ENCODE results near the gene TPST2.
"Not testable (repeated sequence)": the region's sequence is repeated elsewhere in the genome, so short reads cannot be mapped to it uniquely, and the experiment has no call there.

Gene TPST2

DNA sequence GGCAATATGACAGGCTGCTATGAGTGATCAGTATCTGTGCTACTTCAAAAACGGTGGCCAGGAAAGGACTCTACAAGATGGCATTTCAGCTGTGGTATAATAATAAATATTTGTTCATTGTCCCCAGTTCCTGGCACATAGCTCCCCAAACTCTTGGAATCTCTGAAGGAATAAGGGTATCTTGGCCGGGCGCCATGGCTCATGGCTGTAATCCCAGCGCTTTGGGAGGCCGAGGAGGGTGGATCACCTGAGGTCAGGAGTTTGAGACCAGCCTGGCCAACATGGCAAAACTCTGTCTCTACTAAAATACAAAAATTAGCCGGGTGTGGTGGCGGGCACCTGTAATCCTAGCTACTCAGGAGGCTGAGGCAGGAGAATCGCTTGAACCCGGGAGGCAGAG, 61.4 kb downstream of the TPST2 start:
- DNase-seq, result not testable (repeated sequence)

DNA sequence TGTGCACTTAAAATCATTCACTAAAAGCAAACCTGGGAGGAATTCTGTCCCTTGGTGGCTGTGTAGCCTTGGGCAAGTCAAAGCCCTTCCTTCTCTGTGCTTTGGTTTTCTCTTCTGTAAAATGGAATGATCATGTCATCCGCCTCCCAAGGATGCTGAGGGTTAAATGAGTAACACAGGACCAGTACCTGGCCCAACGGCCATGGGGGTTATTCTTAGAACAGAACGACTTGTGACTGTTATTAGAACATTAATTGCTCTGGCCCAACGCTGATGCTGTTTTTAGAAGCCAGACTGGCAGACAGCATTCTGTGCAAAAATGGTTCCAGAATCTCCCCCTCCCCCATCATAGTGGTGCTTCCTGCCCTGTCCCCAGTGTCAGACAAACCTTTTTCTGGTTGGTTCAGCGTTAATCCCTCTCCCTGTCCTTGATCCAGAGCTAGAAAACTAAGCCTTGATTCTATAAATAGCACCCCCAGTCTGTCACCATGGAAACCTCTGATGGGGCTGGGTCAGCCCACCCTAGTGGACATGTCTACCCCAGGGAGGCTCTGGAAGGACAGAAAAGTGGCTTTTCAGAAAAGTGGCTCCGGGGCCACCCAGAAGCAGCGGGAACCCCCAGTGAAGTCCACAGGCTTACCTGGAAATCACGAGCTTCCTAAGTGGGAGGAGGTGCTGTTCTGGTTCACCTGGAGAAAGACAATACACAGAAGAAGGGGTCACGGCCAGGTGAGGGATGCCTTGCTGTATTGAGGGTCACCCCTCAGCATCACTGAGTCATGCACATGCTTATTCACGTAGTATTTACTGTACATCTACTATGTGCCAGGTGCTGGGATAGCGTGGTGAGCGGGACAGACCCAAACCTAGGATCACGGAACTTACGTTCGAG, 62.1 kb downstream of the TPST2 start:
- DNase-seq, result no peak

DNA sequence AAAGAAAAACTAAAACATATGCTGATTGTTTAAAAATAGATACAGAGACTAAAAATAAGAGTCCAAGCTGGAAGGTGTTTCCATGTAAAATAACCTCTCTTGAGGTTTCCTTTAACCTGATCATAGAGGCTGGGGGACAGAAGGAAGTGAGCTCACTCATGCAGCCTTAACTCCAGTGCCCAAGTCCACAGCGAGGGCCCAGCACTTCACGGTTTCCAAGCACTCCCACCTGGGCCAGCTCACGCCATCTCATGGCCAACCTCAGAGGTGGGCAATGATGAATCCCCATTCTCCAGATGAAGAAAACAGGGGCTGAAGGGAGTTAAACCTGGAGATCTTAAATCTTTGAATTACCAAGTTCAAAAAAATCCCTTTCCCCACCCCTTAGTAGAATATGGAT, 62.8 kb downstream of the TPST2 start:
- DNase-seq, result no peak

DNA sequence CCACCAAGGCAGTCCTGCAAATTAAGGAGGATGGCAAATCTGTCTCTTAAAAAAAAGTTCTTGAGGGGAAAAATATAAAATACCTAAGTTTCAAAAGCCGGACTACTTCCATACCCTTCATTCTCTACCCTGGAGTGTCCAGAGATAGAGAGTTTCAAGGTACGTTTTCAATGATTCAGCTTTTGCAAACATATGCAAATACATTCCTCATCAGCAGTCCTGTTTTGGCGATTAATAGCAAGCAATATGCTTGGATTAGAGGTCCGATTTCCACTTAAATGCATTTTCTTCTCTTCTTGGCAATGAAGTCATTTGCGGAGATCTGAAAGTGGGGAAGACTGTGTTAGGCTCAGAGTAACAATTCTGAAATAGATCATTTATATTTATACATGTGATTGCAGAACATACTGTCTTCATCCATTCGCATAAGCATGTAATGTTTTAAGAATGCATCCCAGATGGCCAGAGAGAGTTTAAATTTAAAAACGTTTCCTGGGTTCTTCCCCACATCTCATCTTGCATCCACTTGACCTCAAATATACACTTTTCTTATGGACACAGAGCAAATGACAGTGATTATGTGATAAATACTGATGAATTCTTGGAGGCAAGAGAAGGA, 63.9 kb downstream of the TPST2 start:
- DNase-seq, result no peak

DNA sequence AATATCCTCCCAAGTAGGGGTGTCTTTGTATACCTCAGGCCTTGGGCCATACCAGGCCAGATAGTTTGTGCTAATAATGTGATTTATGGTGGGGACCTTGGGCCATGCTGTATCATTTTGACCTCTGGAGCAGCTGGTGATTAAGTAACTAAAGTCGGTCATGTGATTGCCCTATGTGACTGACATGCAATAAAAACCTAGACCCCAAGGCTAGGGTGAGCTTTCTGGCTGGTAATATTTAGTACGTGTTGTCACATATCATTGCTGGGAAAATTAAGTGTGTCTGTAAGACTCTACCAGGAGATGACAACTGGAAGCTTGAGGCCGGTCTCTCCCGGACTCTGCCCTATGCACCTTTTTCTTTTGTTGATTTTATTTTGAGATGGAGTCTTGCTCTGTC, 65.1 kb downstream of the TPST2 start:
- DNase-seq, result no peak

DNA sequence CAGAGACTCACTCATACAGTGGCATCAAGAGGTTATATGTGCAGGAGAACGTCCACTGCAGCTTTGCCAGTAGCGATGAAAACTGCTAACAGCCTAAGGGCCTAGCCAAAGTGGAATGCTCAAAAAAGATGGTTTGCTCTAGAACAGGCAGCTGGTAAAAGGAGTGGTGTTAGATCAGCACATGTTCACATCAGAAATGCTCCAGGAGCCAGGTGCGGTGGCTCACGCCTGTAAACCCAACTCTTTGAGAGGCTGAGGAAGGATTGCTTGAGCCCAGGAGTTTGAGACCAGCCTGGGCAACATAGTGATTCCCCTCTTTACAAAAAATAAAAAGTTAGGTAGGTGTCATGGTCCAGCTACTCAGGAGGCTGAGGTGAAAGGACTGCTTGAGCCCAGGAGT, 67.3 kb downstream of the TPST2 start:
- no peak for DNase-seq

DNA sequence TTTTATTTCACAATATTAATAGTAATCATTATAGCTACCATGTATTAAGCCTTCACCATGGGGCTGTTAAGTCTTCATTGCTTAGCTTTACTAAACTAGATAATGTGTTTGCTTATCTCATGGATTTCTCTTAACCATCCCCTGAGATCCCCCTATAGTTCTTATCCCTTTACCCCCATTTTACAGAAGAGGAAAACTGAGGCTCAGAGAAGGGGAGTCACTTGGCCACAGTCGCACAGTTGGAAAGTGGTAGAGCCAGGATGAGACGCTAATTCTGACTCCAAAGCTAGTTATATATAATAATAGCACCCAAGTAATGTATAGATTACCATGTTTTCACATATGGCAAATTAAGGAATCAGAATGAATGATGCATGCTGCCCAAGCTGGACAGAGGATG, 67.9 kb downstream of the TPST2 start:
- no peak for DNase-seq

DNA sequence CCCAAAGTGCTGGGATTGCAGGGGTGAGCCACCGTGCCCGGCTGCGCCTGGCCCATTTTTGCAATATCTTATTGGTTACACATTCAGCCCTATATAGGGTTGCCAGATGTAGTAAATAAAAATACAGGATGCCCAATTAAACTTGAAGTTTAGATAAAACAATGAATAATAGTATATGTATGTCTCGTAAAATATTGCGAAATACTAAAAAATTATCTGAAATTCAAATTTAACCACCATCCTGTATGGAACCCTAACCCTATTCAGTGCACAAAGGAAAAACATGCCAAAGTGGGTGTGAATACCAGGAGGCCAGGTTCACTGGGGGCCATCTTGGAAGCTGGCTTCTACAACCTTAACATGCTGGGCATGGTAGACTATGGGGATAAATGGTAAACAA, 72.5 kb downstream of the TPST2 start:
- no peak for DNase-seq

DNA sequence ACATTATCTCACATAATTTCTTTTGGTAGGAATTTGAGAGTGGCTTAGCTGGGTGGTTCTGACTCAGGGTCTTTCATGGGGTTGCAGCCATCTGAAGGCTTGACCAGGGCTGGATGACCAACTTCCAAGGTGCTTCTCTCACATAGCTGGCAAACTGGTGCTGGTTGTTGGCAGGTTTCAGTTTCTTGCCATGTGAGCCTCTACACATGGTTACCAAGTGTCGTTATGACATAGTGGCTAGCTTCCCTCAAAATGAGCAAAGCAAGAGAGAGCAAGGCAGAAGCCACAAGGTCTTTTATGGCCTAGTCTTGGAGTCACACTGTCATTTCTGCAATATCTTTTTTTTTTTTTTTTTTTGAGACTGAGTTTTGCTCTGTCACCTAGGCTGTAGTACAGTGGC, 73.4 kb downstream of the TPST2 start:
- DNase-seq, result no peak

DNA sequence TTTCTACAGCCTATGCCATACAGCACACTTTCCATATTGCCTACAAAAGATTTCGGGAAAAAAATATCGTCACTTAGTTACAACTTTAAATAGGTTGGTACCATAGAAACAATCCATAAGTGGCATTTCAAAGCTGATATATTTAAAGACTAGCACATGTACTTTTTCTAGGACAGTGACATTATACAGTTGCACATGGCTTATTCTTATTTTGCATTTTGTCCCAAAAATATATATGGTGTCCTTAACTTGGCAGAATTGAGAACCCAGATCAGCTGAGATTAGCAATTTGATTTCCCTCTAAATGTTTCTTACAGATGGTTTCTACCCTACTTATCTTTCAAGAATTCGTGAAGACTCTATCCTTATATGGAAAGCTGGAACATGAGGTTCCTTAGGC, 74.0 kb downstream of the TPST2 start:
- DNase-seq, result no peak

DNA sequence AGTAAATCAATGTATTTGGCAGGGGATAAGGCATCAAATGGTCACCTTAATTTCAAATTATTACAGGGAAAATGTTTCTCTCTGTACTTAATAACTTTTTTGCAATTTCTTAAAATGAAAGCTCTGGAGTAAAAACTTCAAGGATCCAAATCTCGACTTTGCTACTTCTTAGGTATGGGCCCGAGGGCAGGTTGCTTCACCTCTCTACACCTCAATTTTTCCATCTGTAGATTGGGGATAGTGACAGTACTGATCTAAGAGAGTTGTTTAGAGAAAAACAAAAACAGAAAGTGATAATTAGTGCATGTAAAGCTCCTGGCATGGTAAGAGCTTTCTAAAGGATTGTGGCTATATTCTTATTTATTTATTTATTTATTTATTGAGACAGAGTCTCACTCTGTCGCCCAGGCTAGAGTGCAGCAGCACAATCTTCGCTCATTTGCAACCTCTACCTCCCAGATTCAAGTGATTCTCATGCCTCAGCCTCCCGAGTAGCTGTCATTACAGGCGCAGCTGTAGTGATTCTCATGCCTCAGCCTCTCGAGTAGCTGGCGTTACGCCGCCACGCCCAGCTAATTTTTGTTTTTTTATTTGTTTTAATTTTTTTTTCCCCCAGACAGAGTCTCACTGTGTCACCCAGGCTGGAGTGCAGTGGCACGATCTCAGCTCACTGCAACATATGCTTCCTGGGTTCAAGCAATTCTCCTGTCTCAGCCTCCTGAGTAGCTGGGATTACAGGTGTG, 75.3 kb downstream of the TPST2 start:
- no peak for DNase-seq

DNA sequence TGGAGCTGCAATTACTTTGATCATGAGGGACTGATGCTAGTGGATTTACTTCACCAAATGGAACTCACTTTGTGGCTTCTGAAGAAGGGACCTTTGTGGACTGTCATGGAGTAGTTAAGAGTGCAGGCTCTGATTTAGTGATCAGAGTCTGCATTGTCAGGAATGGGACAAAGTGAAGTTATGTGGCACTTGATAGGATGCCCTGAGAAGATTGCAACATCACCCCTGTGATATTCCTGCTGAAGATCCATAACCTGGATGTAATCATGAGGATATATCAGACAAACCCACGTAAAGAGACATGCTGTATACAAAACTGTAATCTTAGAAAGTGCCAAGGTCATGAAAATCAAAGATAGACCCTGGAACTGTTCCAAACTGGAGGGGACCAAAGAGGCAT, 76.1 kb downstream of the TPST2 start:
- DNase-seq, result no peak

DNA sequence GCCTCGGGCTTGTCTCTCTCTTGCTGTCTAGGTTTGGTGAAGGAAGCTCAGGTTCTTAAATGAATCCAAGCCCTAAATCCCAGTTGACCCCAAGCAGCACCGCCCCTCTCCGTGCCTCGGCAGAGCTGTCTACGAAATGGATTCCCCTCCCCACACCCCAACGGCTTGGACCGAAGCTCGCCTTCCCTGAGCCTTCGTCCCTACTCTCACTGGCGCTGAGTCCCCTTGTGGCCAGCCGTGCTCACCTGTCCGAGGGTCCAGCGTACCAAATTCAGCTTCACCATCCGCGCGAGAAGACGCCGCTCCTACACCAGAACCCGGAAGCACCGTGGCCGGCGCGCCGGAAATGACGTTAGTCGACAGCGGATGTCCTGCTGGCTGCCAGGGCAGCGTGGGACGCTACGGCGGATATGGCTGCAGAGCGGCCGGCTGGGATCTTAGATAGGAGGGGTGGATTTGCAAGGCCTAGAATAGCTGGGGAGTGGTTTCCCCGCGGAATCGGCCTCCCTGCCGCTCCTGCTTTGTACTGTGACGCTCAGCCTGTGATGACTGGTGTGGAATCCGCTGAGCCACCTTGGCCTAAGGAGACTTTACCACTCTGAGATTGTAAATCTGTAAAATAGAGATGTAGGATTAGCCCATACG, 77.7 kb downstream of the TPST2 start, which contains the start of gene TFIP11:
Gene TFIP11 (minus strand): TSS at position 325 of the 645 bp plus-strand sequence. CDS start 2,201 bp downstream, outside the sequence.
- peak; percentile 87 to 88 for DNase-seq

DNA sequence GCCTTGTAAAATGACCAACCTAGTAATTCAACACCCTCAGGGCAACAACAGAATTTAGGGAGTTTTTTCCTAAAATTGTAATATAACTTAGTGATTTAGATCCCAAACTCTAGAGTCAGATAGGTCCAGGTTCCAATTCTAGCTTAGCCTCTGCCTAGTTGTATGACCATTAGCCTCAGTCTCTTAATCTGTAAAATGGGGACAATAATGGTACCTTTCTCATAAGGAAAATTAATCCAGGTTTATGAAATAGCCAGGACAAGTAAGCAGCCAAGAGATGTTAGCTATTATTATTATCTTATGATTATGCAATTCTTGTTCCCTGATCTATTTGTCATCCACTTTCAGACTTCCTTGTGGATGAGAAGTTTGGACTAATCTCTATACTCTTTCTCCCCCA, 81.8 kb downstream of the TPST2 start:
- DNase-seq, result no peak

DNA sequence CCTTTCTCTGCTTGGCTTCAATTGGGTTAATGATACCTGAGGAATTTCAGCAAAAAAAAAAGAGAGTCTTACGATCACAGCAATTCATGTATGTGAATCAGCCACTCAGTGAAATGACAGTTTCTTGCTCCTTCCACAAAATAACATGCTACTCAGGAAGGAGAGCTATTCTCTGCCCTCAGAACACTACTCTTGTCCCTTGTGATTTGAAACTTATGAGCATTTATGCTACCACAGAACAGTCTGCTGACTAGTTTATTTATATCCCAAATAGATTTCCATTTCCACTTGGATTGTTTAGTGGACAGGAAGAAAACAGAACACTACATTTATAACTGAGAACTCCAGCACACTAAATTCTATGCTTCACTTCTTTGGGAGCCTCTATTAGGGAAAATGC, 86.2 kb downstream of the TPST2 start:
- no peak for DNase-seq

DNA sequence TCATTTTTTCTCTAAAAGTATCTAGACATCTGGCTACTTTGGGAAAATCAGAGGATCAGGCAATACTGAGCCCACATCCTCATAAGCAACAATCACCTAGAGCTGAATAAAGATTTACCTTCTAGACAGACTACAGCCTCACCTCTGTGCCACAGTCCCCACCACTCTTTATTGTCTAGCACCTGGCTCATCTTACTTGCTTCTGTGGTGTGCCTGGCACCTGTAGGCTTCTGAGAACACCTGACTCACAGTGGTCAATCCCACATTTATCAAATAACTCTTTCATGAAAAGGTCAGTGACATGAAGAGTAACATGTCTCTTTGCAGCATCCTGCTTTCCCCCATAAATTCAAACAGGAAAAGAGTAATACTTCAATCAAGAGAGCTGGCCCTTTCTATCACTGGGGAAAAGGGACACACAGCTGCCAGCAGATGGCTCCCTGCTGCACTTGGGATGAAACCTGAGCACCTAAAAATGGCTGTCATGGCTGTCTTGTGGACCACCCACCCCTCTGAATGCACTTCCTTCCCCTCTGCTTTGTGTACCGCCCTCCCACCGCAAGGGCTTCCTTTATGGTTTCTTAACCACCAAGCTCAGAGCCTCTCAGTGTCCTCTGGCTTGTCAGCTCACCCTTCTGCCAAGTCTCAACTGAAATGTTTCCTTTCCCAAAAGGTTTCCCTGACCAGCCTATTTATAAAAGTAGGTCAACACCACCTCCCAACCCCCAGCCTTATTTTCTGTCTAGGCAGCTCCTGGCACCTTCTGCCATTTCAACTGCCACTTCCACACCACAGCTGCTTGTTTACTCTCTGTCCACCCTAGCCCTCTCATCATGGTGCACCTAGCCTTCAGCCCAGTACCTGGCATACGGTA, 87.0 kb downstream of the TPST2 start:
- DNase-seq, result peak; percentile 78 to 80

DNA sequence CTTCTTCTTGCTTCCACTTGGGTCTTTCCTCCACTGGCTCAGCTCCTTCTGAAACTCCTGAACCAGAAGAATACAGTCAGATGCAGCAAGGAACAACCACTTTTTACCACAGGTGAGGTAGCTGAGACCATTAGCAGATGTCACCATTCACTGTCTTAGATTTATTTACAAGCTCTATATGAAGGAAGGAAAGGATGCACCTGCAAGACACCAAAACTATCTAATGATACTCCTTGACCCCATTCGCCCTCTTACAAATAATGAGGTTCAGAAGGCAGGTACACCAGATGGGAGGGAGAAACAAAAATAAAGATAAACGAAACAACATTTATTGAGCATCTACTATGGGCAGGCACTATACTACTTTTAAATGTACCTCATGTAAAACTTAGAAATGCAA, 87.9 kb downstream of the TPST2 start:
- no peak for DNase-seq

DNA sequence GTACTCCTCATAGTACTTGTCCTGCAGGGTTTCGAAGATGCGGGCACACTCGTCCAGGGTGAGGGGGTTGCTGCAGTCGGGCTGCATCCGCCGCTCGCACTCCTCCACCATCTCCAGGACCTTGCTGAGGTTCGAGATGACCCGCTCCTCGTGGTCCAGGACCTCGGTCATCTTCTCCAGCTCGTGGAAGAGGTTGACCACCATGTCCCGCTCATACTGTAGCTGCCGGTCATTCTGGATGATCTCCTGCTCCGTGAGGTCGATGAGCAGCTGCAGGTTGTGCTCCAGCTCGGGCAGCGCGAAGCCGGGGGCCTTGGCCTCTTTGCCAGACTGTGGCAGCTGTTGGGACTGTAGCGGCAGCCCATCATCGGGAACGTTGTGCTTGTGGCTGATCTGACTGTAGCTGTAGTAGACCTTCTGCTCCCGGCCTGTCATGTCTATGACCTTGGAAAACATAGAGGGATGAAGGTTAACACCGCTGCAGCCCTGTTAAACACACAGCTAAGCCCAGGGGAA, 90.7 kb downstream of the TPST2 start:
- DNase-seq, result no peak

DNA sequence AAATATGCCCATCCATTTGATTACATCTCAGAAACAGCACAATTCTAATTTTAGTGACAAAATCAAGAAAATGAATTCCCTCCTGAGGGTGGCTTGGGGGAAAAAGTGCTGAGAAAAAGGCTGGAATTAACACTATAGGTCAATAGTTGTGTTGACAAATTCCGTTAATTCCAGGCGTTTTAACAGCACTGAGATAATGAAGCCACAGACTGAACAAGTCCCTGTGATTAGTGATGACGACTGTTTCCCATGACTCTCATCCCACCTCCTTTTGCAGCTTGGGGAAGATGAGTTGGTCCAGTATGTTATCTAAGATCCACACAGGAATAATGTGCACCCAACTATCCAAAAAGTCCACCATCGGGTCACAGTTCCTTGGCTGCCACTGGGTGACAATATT, 93.5 kb downstream of the TPST2 start:
- no peak for DNase-seq

DNA sequence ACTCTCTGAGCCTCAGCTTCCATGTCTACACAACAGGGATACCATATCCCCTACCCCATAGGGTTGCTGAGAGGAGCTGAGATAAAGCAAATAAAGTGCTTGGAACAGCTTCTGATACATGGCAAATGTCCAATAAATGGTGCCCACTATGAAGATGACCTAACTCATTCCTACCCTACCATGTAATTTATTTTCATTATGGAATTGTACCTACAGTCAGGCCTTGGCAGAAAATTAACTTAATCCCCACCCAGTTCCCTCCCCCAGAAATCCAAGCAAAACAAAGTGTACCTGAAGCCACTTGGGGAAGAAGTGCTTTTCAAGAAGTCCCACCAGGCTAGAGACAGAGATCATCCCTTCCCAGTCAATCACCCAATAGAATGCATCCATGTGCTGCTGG, 95.4 kb downstream of the TPST2 start:
- no peak for DNase-seq

DNA sequence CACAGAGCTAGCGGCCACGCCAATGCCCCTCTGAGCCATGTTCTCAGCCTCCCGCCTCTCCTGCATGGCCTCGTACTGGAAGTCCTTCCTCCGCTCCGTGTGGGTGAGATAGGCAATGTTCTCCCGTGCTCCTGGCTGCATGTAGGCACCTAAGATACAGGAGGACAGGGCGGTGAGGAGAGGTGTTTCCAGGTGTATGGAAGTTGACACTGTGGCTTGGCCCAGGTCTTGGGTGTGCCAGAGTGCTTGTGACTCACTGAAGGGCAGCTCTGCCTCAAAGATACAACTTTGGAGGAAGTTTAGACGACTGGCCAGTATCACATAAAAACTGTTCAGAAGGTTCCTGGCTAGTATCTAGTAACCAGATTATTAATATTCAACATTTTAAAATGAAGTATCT, 97.7 kb downstream of the TPST2 start:
- DNase-seq, result no peak

DNA sequence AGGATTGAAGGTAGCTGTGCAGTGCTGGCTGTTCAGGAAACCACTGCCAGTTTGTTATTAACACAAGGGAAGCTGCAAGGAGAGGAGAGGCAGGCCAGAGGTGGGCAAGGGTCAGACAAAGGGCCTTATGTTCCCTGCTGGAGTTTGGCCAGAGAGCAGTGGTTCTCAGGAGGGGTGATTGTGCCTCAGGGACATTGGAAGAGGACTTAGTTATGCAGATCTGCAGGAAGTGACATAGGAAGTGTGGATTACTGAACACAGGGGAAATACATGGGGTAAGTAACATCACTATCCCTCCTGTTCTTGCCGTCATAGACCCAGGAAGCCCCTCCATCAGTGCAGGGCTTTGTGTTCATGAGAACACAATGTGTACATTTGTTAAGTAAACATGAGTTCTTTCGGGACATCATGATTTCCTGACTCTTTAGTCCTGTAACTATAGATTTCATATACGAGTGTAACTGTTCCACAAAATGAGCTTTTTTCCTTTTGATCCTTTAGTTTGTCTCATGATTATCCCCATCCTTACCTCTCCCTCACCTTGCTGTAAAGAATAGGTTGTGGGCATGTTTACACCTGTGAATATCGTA, 100.4 kb downstream of the TPST2 start:
- no peak for DNase-seq
